Retinal pigment epithelial cell (primary cell): Measurements from ENCODE around the gene KHDC1L.

Experiments used
- DNase-seq: peaks from one replicate; pipeline ENCODE4 v3.0.0-alpha.2; 2010; ENCODE audit warnings: low read depth
- H3K4me3 ChIP-seq: 2 replicates; pipeline ENCODE4 v1.5.1; 2011; ENCODE audit warnings: mild to moderate bottlenecking, low read length, control low read depth, moderate library complexity
- CTCF ChIP-seq: conservative IDR thresholded peaks from 2 replicates; pipeline ENCODE4 v1.5.1; 2011; ENCODE audit warnings: low read depth, low read length, control low read depth, inconsistent platforms

KHDC1L gene

DNA sequence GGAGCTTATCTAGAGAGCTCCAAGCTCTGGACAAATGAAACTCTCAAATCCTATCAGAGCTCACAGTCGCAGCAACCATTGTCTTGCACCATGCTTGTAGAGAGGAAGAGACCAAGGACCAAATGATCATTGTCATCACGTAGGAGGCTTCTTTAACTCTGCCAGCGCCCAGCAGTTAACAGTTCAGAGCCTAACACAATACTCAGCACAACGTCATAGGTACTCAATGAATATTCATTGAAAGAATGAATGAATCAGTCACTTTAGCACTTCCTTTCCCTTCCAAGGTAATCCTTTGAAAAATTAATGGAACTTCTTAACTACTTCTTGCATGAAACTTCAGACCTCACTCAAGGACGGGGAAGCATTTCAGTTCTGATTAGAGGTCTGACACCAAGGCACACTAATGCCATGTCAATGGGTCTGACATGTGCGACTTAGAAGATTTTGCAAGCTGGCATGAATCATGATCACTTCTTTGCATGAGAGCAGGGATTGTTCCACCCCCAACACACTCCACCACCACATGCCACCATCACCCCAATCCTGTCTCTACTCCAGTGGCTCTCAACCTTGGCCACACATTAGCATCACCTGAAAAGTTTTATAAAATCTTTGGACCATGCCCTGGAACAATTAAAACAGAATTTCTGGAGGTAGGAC, 45.1 kb downstream of the KHDC1L start:
- TF ChIP-seq CTCF, result no peak
- no peak overlapping the region for H3K4me3 ChIP-seq
- DNase-seq, result no peak

- DNase-seq, result no peak
- TF ChIP-seq CTCF, result no peak
- H3K4me3 ChIP-seq, result no peak overlapping the region
These were observed 47.9 kb downstream of the KHDC1L start for GRCh38 chr6:73177221-73177944.

DNA sequence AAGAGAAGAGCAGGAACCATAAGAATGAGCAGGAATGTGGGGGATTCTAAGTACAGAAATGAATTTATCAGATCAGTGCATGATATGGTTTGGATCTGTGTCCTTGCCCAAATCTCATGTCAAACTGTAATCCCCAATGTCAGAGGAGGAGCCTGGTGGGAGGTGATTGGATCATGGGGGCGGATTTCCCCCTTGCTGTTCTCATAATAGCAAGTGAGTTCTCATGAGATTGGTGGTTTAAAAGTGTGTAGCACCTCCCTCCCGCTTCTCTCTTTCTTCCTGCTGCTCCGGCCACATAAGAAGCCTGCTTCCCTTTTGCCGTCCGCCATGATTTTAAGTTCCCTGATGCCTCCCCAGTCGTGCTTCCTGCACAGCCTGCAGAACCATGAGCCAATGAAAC, 49.2 kb downstream of the KHDC1L start:
- no peak overlapping the region for H3K4me3 ChIP-seq
- no peak for DNase-seq
- no peak for TF ChIP-seq CTCF

GRCh38 chr6:73174646-73175045, 50.6 kb downstream of the KHDC1L start:
- no peak for DNase-seq
- TF ChIP-seq CTCF, result no peak
- H3K4me3 ChIP-seq, result no peak overlapping the region
